ENCODE data around the gene SKA1. TPM values are rescaled to one million over a fixed set of nuclear protein-coding genes. Genes with fewer than 3 reads are reported as not detected.

The SKA1 gene
- polyA plus RNA-seq, 4 donors = 0.67 to 7.9 (median 5.8) TPM; not detected in 1

- DNase-seq (peak in 1 of 2 donors; percentile 61), FAIRE-seq (no peak)
- Histone ChIP-seq H3K27me3 (ENCODE audit: control insufficient read depth in 3 of 3, insufficient read depth in 3 of 3, low read length in 3 of 3) (no peaks in the 10 kb centered on the region), H3K4me1 (ENCODE audit: control insufficient read depth in 3 of 3, insufficient read depth in 2 of 3, low read depth in 1 of 3, low read length in 2 of 3) (peaks cover 0 to 15% (median 0%) of the 10 kb centered on the region in 3 donors), H3K27ac (ENCODE audit: low read depth in 1 of 3, low read length in 2 of 3) (peak overlapping the region in 1 of 3 donors; percentile 94), H3K9me3 (ENCODE audit: control insufficient read depth in 2 of 2, insufficient read depth in 1 of 2, low read depth in 1 of 2, low read length in 1 of 2) (no peaks in the 10 kb centered on the region), H3K4me3 (ENCODE audit: low read depth in 1 of 3, low read length in 3 of 3) (peak overlapping the region in 1 of 3 donors; percentile 46), H3K36me3 (ENCODE audit: control insufficient read depth in 3 of 3, insufficient read depth in 2 of 3, low read depth in 1 of 3, low read length in 3 of 3) (no peaks in the 10 kb centered on the region)
- WGBS, 3 donors = 66 to 76% (median 74%) methylated on average over 7 of the region's 7 CpGs
These were observed 1.2 kb upstream of the SKA1 start for GRCh38 chr18:50373561-50374219.

GRCh38 chr18:50374220-50374752 lies 560 bp upstream of the SKA1 start:
- no peak for DNase-seq
- peak overlapping the region; percentile 78 to 94 (median 92) for H3K27ac ChIP-seq (ENCODE audit: low read depth in 1 of 3, low read length in 2 of 3)
- no peak for FAIRE-seq

GRCh38 chr18:50377061-50377798 lies 2.4 kb downstream of the SKA1 start:
- H3K9me3 ChIP-seq (ENCODE audit: control insufficient read depth in 2 of 2, insufficient read depth in 1 of 2, low read depth in 1 of 2, low read length in 1 of 2) = no peaks in the 10 kb centered on the region
- H3K4me1 ChIP-seq (ENCODE audit: control insufficient read depth in 3 of 3, insufficient read depth in 2 of 3, low read depth in 1 of 3, low read length in 2 of 3) = peaks cover 0 to 15% (median 0%) of the 10 kb centered on the region in 3 donors
- FAIRE-seq (no peak), DNase-seq (no peak)
- peaks cover 0 to 2% (median 0%) of the 10 kb centered on the region in 3 donors for H3K36me3 ChIP-seq (ENCODE audit: control insufficient read depth in 3 of 3, insufficient read depth in 2 of 3, low read depth in 1 of 3, low read length in 3 of 3)
- WGBS, 3 donors = 64 to 81% (median 80%) methylated on average over 5 of the region's 5 CpGs
- no peak overlapping the region for H3K4me3 ChIP-seq (ENCODE audit: low read depth in 1 of 3, low read length in 3 of 3)
- H3K27ac ChIP-seq (ENCODE audit: low read depth in 1 of 3, low read length in 2 of 3) = no peak overlapping the region
- no peaks in the 10 kb centered on the region for H3K27me3 ChIP-seq (ENCODE audit: control insufficient read depth in 3 of 3, insufficient read depth in 3 of 3, low read length in 3 of 3)

More at GRCh38 chr18:50374220-50374752, 560 bp upstream of the SKA1 start:
- H3K4me1 ChIP-seq (ENCODE audit: control insufficient read depth in 3 of 3, insufficient read depth in 2 of 3, low read depth in 1 of 3, low read length in 2 of 3) = peaks cover 0 to 15% (median 0%) of the 10 kb centered on the region in 3 donors
- H3K36me3 ChIP-seq (ENCODE audit: control insufficient read depth in 3 of 3, insufficient read depth in 2 of 3, low read depth in 1 of 3, low read length in 3 of 3) = no peaks in the 10 kb centered on the region
- no peaks in the 10 kb centered on the region for H3K27me3 ChIP-seq (ENCODE audit: control insufficient read depth in 3 of 3, insufficient read depth in 3 of 3, low read length in 3 of 3)
- no peaks in the 10 kb centered on the region for H3K9me3 ChIP-seq (ENCODE audit: control insufficient read depth in 2 of 2, insufficient read depth in 1 of 2, low read depth in 1 of 2, low read length in 1 of 2)
- WGBS, 3 donors = 31 to 59% (median 37%) methylated on average over 8 of the region's 8 CpGs
- peak overlapping the region; percentile 2 to 56 (median 46) for H3K4me3 ChIP-seq (ENCODE audit: low read depth in 1 of 3, low read length in 3 of 3)

- no peaks in the 10 kb centered on the region for H3K9me3 ChIP-seq (ENCODE audit: control insufficient read depth in 2 of 2, insufficient read depth in 1 of 2, low read depth in 1 of 2, low read length in 1 of 2)
- H3K27me3 ChIP-seq (ENCODE audit: control insufficient read depth in 3 of 3, insufficient read depth in 3 of 3, low read length in 3 of 3) = no peaks in the 10 kb centered on the region
- peaks cover 0 to 5% (median 0%) of the 10 kb centered on the region in 3 donors for H3K4me1 ChIP-seq (ENCODE audit: control insufficient read depth in 3 of 3, insufficient read depth in 2 of 3, low read depth in 1 of 3, low read length in 2 of 3)
- FAIRE-seq = no peak
- 80 to 91% (median 86%) methylated on average over 2 of the region's 2 CpGs for WGBS, 3 donors
- no peak overlapping the region for H3K27ac ChIP-seq (ENCODE audit: low read depth in 1 of 3, low read length in 2 of 3)
- no peak for DNase-seq
- H3K36me3 ChIP-seq (ENCODE audit: control insufficient read depth in 3 of 3, insufficient read depth in 2 of 3, low read depth in 1 of 3, low read length in 3 of 3) = no peaks in the 10 kb centered on the region
- no peak overlapping the region for H3K4me3 ChIP-seq (ENCODE audit: low read depth in 1 of 3, low read length in 3 of 3)
These were observed 14.1 kb downstream of the SKA1 start for GRCh38 chr18:50388988-50389387.

- FAIRE-seq = no peak
- H3K27ac ChIP-seq (ENCODE audit: low read depth in 1 of 3, low read length in 2 of 3) = no peak overlapping the region
- no peak for DNase-seq
- no peaks in the 10 kb centered on the region for H3K27me3 ChIP-seq (ENCODE audit: control insufficient read depth in 3 of 3, insufficient read depth in 3 of 3, low read length in 3 of 3)
- H3K9me3 ChIP-seq (ENCODE audit: control insufficient read depth in 2 of 2, insufficient read depth in 1 of 2, low read depth in 1 of 2, low read length in 1 of 2) = no peaks in the 10 kb centered on the region
- H3K36me3 ChIP-seq (ENCODE audit: control insufficient read depth in 3 of 3, insufficient read depth in 2 of 3, low read depth in 1 of 3, low read length in 3 of 3) = no peaks in the 10 kb centered on the region
- H3K4me3 ChIP-seq (ENCODE audit: low read depth in 1 of 3, low read length in 3 of 3) = no peak overlapping the region
- peaks cover 0 to 5% (median 0%) of the 10 kb centered on the region in 3 donors for H3K4me1 ChIP-seq (ENCODE audit: control insufficient read depth in 3 of 3, insufficient read depth in 2 of 3, low read depth in 1 of 3, low read length in 2 of 3)
- 87 to 97% (median 94%) methylated on average over 3 of the region's 3 CpGs for whole genome bisulfite sequencing, 3 donors
These were observed 19.0 kb downstream of the SKA1 start for GRCh38 chr18:50393802-50394201.

- H3K27me3 ChIP-seq (ENCODE audit: control insufficient read depth in 3 of 3, insufficient read depth in 3 of 3, low read length in 3 of 3) = no peaks in the 10 kb centered on the region
- DNase-seq = no peak
- H3K4me3 ChIP-seq (ENCODE audit: low read depth in 1 of 3, low read length in 3 of 3) = no peak overlapping the region
- FAIRE-seq = no peak
- 96 to 100% (median 98%) methylated on average over 2 of the region's 2 CpGs for WGBS, 3 donors
- peaks cover 0 to 5% (median 0%) of the 10 kb centered on the region in 3 donors for H3K4me1 ChIP-seq (ENCODE audit: control insufficient read depth in 3 of 3, insufficient read depth in 2 of 3, low read depth in 1 of 3, low read length in 2 of 3)
- no peaks in the 10 kb centered on the region for H3K9me3 ChIP-seq (ENCODE audit: control insufficient read depth in 2 of 2, insufficient read depth in 1 of 2, low read depth in 1 of 2, low read length in 1 of 2)
- no peak overlapping the region for H3K27ac ChIP-seq (ENCODE audit: low read depth in 1 of 3, low read length in 2 of 3)
- no peaks in the 10 kb centered on the region for H3K36me3 ChIP-seq (ENCODE audit: control insufficient read depth in 3 of 3, insufficient read depth in 2 of 3, low read depth in 1 of 3, low read length in 3 of 3)
These were observed 20.2 kb downstream of the SKA1 start for GRCh38 chr18:50395093-50395492.

- Histone ChIP-seq H3K9me3 (ENCODE audit: control insufficient read depth in 2 of 2, insufficient read depth in 1 of 2, low read depth in 1 of 2, low read length in 1 of 2) (no peaks in the 10 kb centered on the region), H3K4me1 (ENCODE audit: control insufficient read depth in 3 of 3, insufficient read depth in 2 of 3, low read depth in 1 of 3, low read length in 2 of 3) (peaks cover 0 to 13% (median 0%) of the 10 kb centered on the region in 3 donors), H3K27me3 (ENCODE audit: control insufficient read depth in 3 of 3, insufficient read depth in 3 of 3, low read length in 3 of 3) (peaks cover 0 to 1% (median 0%) of the 10 kb centered on the region in 3 donors), H3K4me3 (ENCODE audit: low read depth in 1 of 3, low read length in 3 of 3) (no peak overlapping the region), H3K27ac (ENCODE audit: low read depth in 1 of 3, low read length in 2 of 3) (peak overlapping the region in 1 of 3 donors; percentile 9), H3K36me3 (ENCODE audit: control insufficient read depth in 3 of 3, insufficient read depth in 2 of 3, low read depth in 1 of 3, low read length in 3 of 3) (no peaks in the 10 kb centered on the region)
- peak; percentile 15 to 63 for DNase-seq
- no peak for FAIRE-seq
- WGBS, 3 donors = 64 to 77% (median 69%) methylated on average over 5 of the region's 5 CpGs
These were observed 21.3 kb downstream of the SKA1 start for GRCh38 chr18:50396005-50396660.

- no peak overlapping the region for H3K4me3 ChIP-seq (ENCODE audit: low read depth in 1 of 3, low read length in 3 of 3)
- no peaks in the 10 kb centered on the region for H3K9me3 ChIP-seq (ENCODE audit: control insufficient read depth in 2 of 2, insufficient read depth in 1 of 2, low read depth in 1 of 2, low read length in 1 of 2)
- DNase-seq (no peak), FAIRE-seq (no peak)
- H3K4me1 ChIP-seq (ENCODE audit: control insufficient read depth in 3 of 3, insufficient read depth in 2 of 3, low read depth in 1 of 3, low read length in 2 of 3) = peaks cover 0 to 19% (median 0%) of the 10 kb centered on the region in 3 donors
- H3K27me3 ChIP-seq (ENCODE audit: control insufficient read depth in 3 of 3, insufficient read depth in 3 of 3, low read length in 3 of 3) = peaks cover 0 to 6% (median 3%) of the 10 kb centered on the region in 3 donors
- WGBS, 3 donors = 86 to 94% (median 91%) methylated on average over 4 of the region's 4 CpGs
- H3K36me3 ChIP-seq (ENCODE audit: control insufficient read depth in 3 of 3, insufficient read depth in 2 of 3, low read depth in 1 of 3, low read length in 3 of 3) = no peaks in the 10 kb centered on the region
- H3K27ac ChIP-seq (ENCODE audit: low read depth in 1 of 3, low read length in 2 of 3) = no peak overlapping the region
These were observed 22.2 kb downstream of the SKA1 start for GRCh38 chr18:50397023-50397422.

All from small intestine (tissue), 7 donors.